HPDE6-E6E7 (cell line): ENCODE data around the gene RNASE2.
A peak's percentile ranks its signal among the peaks of the same experiment; 100 is the strongest.
"Not testable (repeated sequence)": the region's sequence is repeated elsewhere in the genome, so short reads cannot be mapped to it uniquely, and the experiment has no call there.

Source experiments
- DNase-seq: peaks from one replicate; pipeline ENCODE4 v3.0.0; 2011; ENCODE audit warnings: missing footprints; ENCODE audit errors: extremely low spot score

Gene RNASE2

GRCh38 chr14:20982646-20983369, 27.5 kb downstream of the RNASE2 start:
- DNase-seq: no peak

DNA sequence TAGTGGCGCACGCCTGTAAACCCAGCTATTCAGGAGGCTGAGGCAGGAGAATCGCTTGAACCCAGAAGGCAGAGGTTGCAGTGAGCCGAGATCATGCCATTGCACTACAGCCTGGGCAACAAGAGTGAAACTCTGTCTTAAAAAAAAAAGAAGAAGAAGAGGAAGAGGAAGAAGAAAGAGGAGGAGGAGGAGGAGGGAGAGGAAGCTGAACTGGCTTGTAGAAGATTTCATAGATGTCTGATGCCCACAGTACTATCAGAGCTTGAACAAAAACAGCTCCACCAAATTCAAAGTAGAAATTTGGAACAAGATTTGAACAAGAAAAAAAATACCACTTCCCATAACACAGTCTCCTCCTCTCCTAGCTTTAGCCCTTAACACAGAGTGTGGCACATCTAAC, 30.4 kb downstream of the RNASE2 start:
- not testable (repeated sequence) for DNase-seq

- peak; percentile 96 for DNase-seq
Observed at GRCh38 chr14:20986811-20987210, 31.5 kb downstream of the RNASE2 start.

DNA sequence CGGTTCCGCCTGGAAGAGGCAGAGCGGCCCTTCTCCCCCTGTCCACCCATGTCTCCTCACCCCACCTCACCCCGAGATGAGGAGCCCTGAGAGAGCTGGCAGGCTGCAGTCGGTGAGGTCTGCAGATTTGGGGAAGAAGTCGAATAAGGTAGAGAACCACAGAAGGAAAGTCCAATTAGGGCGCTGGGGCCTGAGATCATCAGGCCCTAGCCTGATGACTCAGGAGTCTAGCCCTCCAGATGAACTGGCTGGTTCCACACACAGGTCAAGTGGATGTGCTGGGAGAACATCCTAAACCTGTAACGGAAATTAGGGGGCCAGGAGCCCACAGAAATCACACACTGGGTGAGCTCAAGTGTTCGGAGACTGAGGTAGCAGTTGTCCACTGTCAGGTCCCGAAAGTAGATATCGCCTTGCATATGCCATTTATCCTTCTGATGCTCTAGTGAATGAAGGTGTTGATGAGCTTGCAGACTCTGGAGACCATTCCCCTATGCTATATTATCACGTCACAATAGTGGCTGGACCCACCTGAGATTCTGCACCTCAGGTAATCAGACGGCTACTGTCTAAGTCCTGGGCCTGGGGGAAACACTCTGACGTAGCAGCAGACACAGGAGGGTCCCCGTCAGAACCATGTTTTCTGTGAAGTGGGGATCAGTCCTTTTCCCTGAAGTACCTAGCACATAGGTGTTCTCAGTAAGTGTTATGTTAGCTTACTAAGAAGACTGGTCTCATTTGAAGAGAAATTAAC, 33.6 kb downstream of the RNASE2 start:
- no peak for DNase-seq

- no peak for DNase-seq
Observed at GRCh38 chr14:20989471-20989786, 34.1 kb downstream of the RNASE2 start.

DNA sequence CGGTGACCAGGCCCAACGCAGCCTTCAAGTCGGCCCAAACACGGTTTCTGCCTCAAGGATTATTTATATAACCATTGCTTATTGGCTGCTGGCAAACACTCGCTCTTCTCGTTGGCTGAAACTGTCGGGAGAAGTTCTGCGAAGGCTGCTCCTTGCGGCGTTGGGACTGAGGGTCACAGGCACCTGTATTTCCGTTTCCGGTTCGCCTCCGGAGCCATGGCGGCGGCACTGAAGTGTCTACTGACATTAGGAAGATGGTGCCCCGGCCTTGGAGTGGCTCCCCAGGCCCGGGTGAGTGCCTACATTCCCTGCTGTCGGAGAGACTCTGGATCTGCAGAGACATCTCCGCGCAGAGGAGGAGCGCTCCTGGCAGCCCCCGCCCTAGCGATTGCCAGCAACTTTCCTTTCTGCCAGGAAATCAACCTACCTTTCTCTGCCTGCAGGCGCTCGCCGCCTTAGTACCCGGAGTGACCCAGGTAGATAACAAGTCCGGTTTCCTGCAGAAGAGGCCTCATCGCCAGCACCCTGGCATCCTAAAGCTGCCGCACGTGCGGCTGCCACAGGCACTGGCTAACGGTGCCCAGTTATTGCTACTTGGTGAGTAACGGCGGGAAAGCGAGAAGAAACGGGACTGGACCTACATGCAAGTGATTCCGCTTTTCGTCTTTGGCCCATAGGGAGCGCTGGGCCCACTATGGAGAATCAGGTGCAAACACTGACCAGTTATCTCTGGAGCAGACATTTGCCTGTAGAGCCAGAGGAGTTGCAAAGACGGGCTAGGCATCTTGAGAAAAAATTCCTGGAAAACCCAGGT, 34.7 kb downstream of the RNASE2 start, which contains the start of gene METTL17:
METTL17 (plus strand) TSS at position 194 of the 814 bp plus-strand sequence; CDS start at position 217, 23 bp downstream.
- DNase-seq: peak; percentile 84

- no peak for DNase-seq
Observed at GRCh38 chr14:20996521-20996920, 41.2 kb downstream of the RNASE2 start.

DNA sequence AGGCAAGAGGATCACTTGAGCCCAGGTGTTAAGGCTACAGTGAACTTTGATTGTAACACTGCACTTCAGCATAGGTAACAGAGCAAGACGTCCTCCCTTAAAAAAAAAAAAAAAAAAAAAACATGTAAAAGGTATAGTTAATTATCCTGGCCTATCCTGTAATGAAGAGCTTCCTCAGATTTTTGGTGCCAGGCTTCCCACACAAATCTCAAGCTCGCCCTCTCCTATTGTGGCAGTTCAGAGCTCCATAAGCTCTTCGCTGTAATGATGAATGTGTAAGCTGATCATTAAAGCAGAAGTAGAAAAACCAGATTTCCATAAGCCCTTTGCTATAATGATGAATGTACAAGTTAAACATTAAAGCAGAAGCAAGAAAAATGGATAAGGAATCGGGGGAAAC, 41.8 kb downstream of the RNASE2 start:
- DNase-seq: no peak

GRCh38 chr14:20997564-20997963, 42.3 kb downstream of the RNASE2 start:
- DNase-seq: no peak

GRCh38 chr14:20998139-20998538, 42.9 kb downstream of the RNASE2 start:
- DNase-seq: no peak

DNA sequence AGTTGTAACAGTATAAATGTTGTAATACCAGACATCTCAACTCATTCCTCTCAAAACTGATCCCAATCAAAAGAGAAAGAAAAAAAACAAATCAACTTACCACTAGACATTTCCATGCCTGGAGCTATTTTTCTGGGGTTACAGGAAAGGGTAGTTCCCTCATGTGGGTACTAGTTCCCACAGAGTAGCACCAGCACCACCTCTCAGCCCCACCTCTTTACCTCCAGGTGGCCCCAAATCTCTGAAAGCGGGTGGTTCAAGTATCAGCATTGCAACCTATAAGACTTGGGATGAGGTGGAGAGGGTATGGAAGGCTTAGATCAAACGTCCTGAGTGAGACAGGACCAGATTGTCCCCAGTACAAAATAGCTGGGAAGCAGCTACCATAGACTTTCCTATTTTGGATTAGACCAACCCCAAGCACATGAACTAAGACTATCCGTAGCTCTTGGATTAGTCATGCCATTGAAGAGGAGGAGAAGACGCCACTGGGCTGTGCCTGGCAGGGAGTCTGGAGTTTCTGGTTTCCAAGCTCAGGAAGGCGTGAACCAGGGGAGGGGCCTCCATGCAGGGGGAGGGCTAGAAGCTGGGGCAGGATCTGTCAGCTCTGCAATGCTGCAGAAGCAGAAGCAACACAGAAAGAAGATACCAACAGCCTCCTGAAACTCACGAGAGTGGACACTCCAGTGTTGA, 43.5 kb downstream of the RNASE2 start, which contains the start of gene SLC39A2:
SLC39A2 (plus strand) TSS at position 620 of the 693 bp plus-strand sequence. CDS start 154 bp downstream, outside the sequence.
- DNase-seq: peak; percentile 73

GRCh38 chr14:20999591-20999990, 44.3 kb downstream of the RNASE2 start:
- no peak for DNase-seq

DNA sequence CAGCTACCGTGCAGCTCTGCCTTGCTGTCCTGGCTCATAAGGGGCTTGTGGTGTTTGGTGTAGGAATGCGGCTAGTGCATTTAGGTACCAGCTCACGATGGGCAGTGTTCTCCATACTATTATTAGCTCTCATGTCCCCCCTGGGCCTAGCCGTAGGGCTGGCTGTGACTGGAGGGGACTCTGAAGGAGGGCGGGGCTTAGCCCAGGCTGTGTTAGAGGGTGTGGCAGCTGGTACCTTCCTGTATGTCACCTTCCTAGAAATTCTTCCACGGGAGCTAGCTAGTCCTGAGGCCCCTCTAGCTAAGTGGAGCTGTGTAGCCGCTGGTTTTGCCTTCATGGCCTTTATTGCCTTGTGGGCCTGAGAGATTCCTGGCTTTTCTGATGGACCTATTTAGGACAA, 45.9 kb downstream of the RNASE2 start:
- DNase-seq: no peak

- DNase-seq: no peak
Observed at GRCh38 chr14:21003788-21004346, 48.6 kb downstream of the RNASE2 start.
